ENCODE results near the gene HEPACAM. TPM values are rescaled to one million over a fixed set of nuclear protein-coding genes. Genes with fewer than 3 reads are reported as not detected.

Gene HEPACAM
- total RNA-seq, 1 experiment from 2014 or later = not detected

GRCh38 chr11:124870430-124870829, 65.4 kb downstream of the HEPACAM start:
- Histone ChIP-seq H3K18ac (ENCODE audit: insufficient read length, low read depth, low read length) (no peak overlapping the region), H3K27ac (ENCODE audit: insufficient read length, low read depth, low read length) (no peak overlapping the region), H3K9me3 (ENCODE audit: control insufficient read depth, low read depth, low read length) (no peaks in the 10 kb centered on the region), H3K23me2 (ENCODE audit: insufficient read length, low read depth, low read length, poor library complexity, severe bottlenecking) (peaks cover 3% of the 10 kb centered on the region), H3K4me1 (ENCODE audit: insufficient read depth, low read length) (no peaks in the 10 kb centered on the region), H3K56ac (ENCODE audit: insufficient read length, low read depth, low read length) (no peak overlapping the region), H3K23ac (ENCODE audit: insufficient read length, low read depth, low read length) (no peak overlapping the region), H4K20me1 (ENCODE audit: control insufficient read depth, insufficient read depth, insufficient read length) (no peaks in the 10 kb centered on the region), H3K4me2 (ENCODE audit: insufficient read depth, insufficient read length, low read length) (no peak overlapping the region), H2BK12ac (ENCODE audit: insufficient read length, low read depth, low read length) (no peak overlapping the region), H3K27me3 (ENCODE audit: insufficient read depth, low read length) (peaks cover 70% of the 10 kb centered on the region), H3K79me2 (ENCODE audit: insufficient read depth, low read length) (no peaks in the 10 kb centered on the region), H2AFZ (ENCODE audit: low read length) (no peak overlapping the region), H2BK5ac (ENCODE audit: insufficient read length, low read length) (no peak overlapping the region), H2BK120ac (ENCODE audit: low read depth, low read length, poor library complexity, severe bottlenecking) (no peak overlapping the region), H3K4ac (ENCODE audit: low read depth, low read length) (no peak overlapping the region), H2AK5ac (ENCODE audit: insufficient read length, low read length) (no peak overlapping the region), H4K5ac (ENCODE audit: insufficient read length, low read depth, low read length) (no peak overlapping the region), H4K8ac (replicated peaks; ENCODE audit: insufficient read length, low read depth, low read length) (no peak overlapping the region), H3K14ac (ENCODE audit: insufficient read depth, low read length) (no peak overlapping the region), H3K79me1 (ENCODE audit: insufficient read depth, low read depth, low read length, poor library complexity, severe bottlenecking) (no peaks in the 10 kb centered on the region), H4K91ac (ENCODE audit: insufficient read length, low read depth, low read length) (no peak overlapping the region), H3K9ac (ENCODE audit: extremely low read depth, insufficient read length, low read length) (no peak overlapping the region), H2BK15ac (ENCODE audit: low read depth, low read length) (no peak overlapping the region), H2BK20ac (ENCODE audit: low read depth, low read length, poor library complexity, severe bottlenecking) (no peak overlapping the region), H3T11ph (ENCODE audit: low read length) (no peak overlapping the region)
- H3K9me3 Mint-ChIP-seq = no peaks in the 10 kb centered on the region; a peak in 3 of 5 replicates
- peaks cover 100% of the 10 kb centered on the region for H3K27me3 Mint-ChIP-seq (ENCODE audit: low read depth)
- H3K36me3 Mint-ChIP-seq (ENCODE audit: insufficient read depth in 1 of 3, low read depth in 3 of 3) = no peaks in the 10 kb centered on the region; a peak in 2 of 7 replicates
- no CpG with 5 or more reads among the region's 7 CpGs for WGBS (ENCODE audit: extremely low coverage, insufficient read length, low lambda C conversion rate)
- TF ChIP-seq CTCF (conservative IDR thresholded peaks at IDR 0.05) = no peak
- H3K4me3 Mint-ChIP-seq = no peak overlapping the region
- DNase-seq = no peak
- no peak overlapping the region for H3K27ac Mint-ChIP-seq
- peaks cover 4 to 33% of the 10 kb centered on the region in 2 experiments for H3K4me1 Mint-ChIP-seq

Data from H9 (cell line).